Kidney (tissue), 14 donors: ENCODE measurements around the gene MTFR2. TPM values are rescaled to one million over a fixed set of nuclear protein-coding genes. Genes with fewer than 3 reads are reported as not detected.

Source experiments
- DNase-seq, 5 donors: peaks; one replicate each; pipeline ENCODE4 v3.0.0-alpha.2; 2013 to 2020
- FAIRE-seq: peaks from 2 replicates; lab custom pipeline; 2012; peaks lifted over from hg19 to GRCh38; lab: Jason Lieb, UNC
- H3K27ac ChIP-seq, 2 donors: one replicate each; pipeline ENCODE4 v1.7.0; 2013; ENCODE audit warnings: low read depth in 2 of 2, low read length in 2 of 2, inconsistent platforms in 1 of 2
- H3K27me3 ChIP-seq: one replicate; pipeline ENCODE4 v1.7.1; 2013; ENCODE audit warnings: low read length, inconsistent platforms; ENCODE audit not compliant: control insufficient read depth, insufficient read depth
- H3K36me3 ChIP-seq, 3 donors: one replicate each; pipeline versions ENCODE4 v1.7.0 to v1.7.1; 2013; ENCODE audit warnings: low read length in 3 of 3, control low read depth in 1 of 3, inconsistent platforms in 1 of 3; ENCODE audit not compliant: insufficient read depth in 3 of 3, control insufficient read depth in 2 of 3
- H3K4me1 ChIP-seq, 3 donors: one replicate each; pipeline versions ENCODE4 v1.7.0 to v1.7.1; 2013; ENCODE audit warnings: low read length in 3 of 3, inconsistent platforms in 1 of 3, low read depth in 1 of 3; ENCODE audit not compliant: control insufficient read depth in 2 of 3, insufficient read depth in 2 of 3
- H3K4me3 ChIP-seq, 3 donors: one replicate each; pipeline versions ENCODE4 v1.7.0 to v1.8.1; 2013; ENCODE audit warnings: low read length in 3 of 3, control low read depth in 1 of 3, inconsistent platforms in 1 of 3
- H3K9ac ChIP-seq, 3 donors: one replicate each; pipeline versions ENCODE4 v1.7.0 to v1.7.1; 2013; ENCODE audit warnings: low read length in 3 of 3, control low read depth in 1 of 3, inconsistent platforms in 1 of 3
- H3K9me3 ChIP-seq, 3 donors: one replicate each; pipeline versions ENCODE4 v1.7.0 to v1.7.1; 2013; ENCODE audit warnings: low read length in 3 of 3, control low read depth in 1 of 3, inconsistent platforms in 1 of 3; ENCODE audit not compliant: control insufficient read depth in 2 of 3, insufficient read depth in 1 of 3
- intact Hi-C: fragments of 100-400 bp; cut with DNase I; formaldehyde crosslinking; loops from one replicate; pipeline ENCODE4 v1.11.1; 2022
- polyA plus RNA-seq: library from polyadenylated mRNA; stranded (reverse); fragments of 350-450 nt; fragmentation: Illumina TruSeq; extraction: RNeasy Lipid Tissue Mini Kit (QIAGEN cat#74804); gene quantifications from one replicate; pipeline ENCODE4 v1.2.3, GENCODE V29; 2014; ENCODE audit warnings: low read depth, low replicate concordance; ENCODE audit not compliant: insufficient read depth
- total RNA-seq: library from RNA; stranded (reverse); fragmentation: NEBNext Ultra II Directional; extraction: Animal tissue kit (Norgen Biotek cat#: 25700); gene quantifications from one replicate; pipeline ENCODE4 v1.2.1, GENCODE V29; 2021
- TF ChIP-seq, protein P1 (sequence below): IDR thresholded peaks from 3 replicates; pipeline ENCODE4 v1.5.1; 2012; ENCODE audit warnings: mild to moderate bottlenecking, moderate library complexity, borderline replicate concordance; ENCODE audit not compliant: insufficient read depth; ENCODE audit errors: extremely low read depth
- donor health status: control.
- donor health status: control.
- donor health status: control.
- donor health status: control.
- donor health status: control.
- donor health status: DM: yes; HTN: yes; CAD: no.
- donor health status: Normal renal cell carcinoma (clear cell type).

The MTFR2 gene
- total and polyA plus RNA-seq, 2 donors from 2014 or later = 0.65 to 1.3 TPM

GRCh38 chr6:136230219-136230853, 19.8 kb downstream of the MTFR2 start:
- no peak for DNase-seq
- Histone ChIP-seq H3K27me3 (no peaks in the 10 kb centered on the region), H3K9ac (no peak overlapping the region), H3K4me1 (peaks cover 0 to 10% (median 5%) of the 10 kb centered on the region in 3 donors), H3K4me3 (no peak overlapping the region), H3K36me3 (no peaks in the 10 kb centered on the region), H3K9me3 (no peaks in the 10 kb centered on the region), H3K27ac (no peak overlapping the region)
- FAIRE-seq = no peak
- TF ChIP-seq, protein P1, sequence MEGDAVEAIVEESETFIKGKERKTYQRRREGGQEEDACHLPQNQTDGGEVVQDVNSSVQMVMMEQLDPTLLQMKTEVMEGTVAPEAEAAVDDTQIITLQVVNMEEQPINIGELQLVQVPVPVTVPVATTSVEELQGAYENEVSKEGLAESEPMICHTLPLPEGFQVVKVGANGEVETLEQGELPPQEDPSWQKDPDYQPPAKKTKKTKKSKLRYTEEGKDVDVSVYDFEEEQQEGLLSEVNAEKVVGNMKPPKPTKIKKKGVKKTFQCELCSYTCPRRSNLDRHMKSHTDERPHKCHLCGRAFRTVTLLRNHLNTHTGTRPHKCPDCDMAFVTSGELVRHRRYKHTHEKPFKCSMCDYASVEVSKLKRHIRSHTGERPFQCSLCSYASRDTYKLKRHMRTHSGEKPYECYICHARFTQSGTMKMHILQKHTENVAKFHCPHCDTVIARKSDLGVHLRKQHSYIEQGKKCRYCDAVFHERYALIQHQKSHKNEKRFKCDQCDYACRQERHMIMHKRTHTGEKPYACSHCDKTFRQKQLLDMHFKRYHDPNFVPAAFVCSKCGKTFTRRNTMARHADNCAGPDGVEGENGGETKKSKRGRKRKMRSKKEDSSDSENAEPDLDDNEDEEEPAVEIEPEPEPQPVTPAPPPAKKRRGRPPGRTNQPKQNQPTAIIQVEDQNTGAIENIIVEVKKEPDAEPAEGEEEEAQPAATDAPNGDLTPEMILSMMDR = no peak
- intact Hi-C loops = no loop called here

DNA sequence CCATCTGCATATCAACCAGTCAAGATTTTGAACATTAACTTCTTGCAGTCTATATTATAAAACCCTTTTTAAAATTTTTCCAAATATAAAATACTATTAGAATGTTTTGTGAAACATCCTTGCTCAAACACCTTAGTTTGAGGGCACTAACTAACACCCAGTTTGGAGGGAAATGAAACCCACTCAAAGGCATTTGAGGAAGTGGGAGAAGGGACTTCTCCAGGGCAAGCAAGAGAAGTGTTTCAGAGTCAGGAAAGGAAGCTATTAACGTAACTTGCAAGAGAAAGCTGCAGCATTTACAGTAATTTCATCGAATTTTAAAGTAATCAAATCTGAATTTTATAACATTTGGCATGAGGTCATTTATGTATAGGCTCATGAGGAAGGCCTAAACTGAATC, 21.3 kb downstream of the MTFR2 start:
- FAIRE-seq = no peak
- Histone ChIP-seq H3K4me3 (no peak overlapping the region), H3K4me1 (peaks cover 0 to 10% (median 5%) of the 10 kb centered on the region in 3 donors), H3K27ac (no peak overlapping the region), H3K9me3 (no peaks in the 10 kb centered on the region), H3K9ac (no peak overlapping the region), H3K36me3 (no peaks in the 10 kb centered on the region), H3K27me3 (no peaks in the 10 kb centered on the region)
- TF ChIP-seq, protein P1 = no peak
- intact Hi-C loops = no loop called here
- no peak for DNase-seq

GRCh38 chr6:136226674-136227377, 23.3 kb downstream of the MTFR2 start:
- intact Hi-C loops = no loop called here
- TF ChIP-seq, protein P1 = no peak

More at GRCh38 chr6:136226674-136227377, 23.3 kb downstream of the MTFR2 start:
- H3K27ac ChIP-seq = peak overlapping the region; percentile 3 to 45
- peak in 4 of 5 donors; percentile 17 to 73 (median 50) for DNase-seq
- H3K4me3 ChIP-seq = peak overlapping the region in 2 of 3 donors; percentile 46 to 78
- H3K36me3 ChIP-seq = no peaks in the 10 kb centered on the region
- peak overlapping the region in 2 of 3 donors; percentile 23 to 59 for H3K9ac ChIP-seq
- H3K27me3 ChIP-seq = no peaks in the 10 kb centered on the region
- H3K4me1 ChIP-seq = peaks cover 0 to 10% (median 5%) of the 10 kb centered on the region in 3 donors
- H3K9me3 ChIP-seq = no peaks in the 10 kb centered on the region
- no peak for FAIRE-seq
